Measurements from ENCODE around the gene ABHD1. TPM values are rescaled to one million over a fixed set of nuclear protein-coding genes. Genes with fewer than 3 reads are reported as not detected.

Gene ABHD1
- total RNA-seq, 1 donor from 2014 or later: not detected

GRCh38 chr2:27131429-27131828, 7.8 kb downstream of the ABHD1 start:
- no peak for TF ChIP-seq CTCF (IDR thresholded peaks at IDR 0.05; ENCODE audit: insufficient read depth, low read length, severe bottlenecking)
- no peak overlapping the region for H3K4me3 ChIP-seq (ENCODE audit: low read depth, low read length)
- no peak for DNase-seq (ENCODE audit: low read depth)
- H3K36me3 ChIP-seq (ENCODE audit: control insufficient read depth, insufficient read depth, low read length): peaks cover 14% of the 10 kb centered on the region
- FAIRE-seq: no peak
- no peaks in the 10 kb centered on the region for H3K27me3 ChIP-seq (ENCODE audit: control insufficient read depth, insufficient read depth, low read length)

GRCh38 chr2:27133195-27133875, 9.7 kb downstream of the ABHD1 start:
- DNase-seq (ENCODE audit: low read depth) (no peak), FAIRE-seq (no peak)
- H3K4me3 ChIP-seq (ENCODE audit: low read depth, low read length): peak overlapping the region; percentile 88
- peaks cover 2% of the 10 kb centered on the region for H3K27me3 ChIP-seq (ENCODE audit: control insufficient read depth, insufficient read depth, low read length)
- TF ChIP-seq CTCF (IDR thresholded peaks at IDR 0.05; ENCODE audit: insufficient read depth, low read length, severe bottlenecking): no peak
- peaks cover 14% of the 10 kb centered on the region for H3K36me3 ChIP-seq (ENCODE audit: control insufficient read depth, insufficient read depth, low read length)

- peaks cover 14% of the 10 kb centered on the region for H3K36me3 ChIP-seq (ENCODE audit: control insufficient read depth, insufficient read depth, low read length)
- FAIRE-seq: no peak
- TF ChIP-seq CTCF (IDR thresholded peaks at IDR 0.05; ENCODE audit: insufficient read depth, low read length, severe bottlenecking): no peak
- peak; percentile 89 for DNase-seq (ENCODE audit: low read depth)
- H3K4me3 ChIP-seq (ENCODE audit: low read depth, low read length): peak within 1 kb of the TSS; percentile 88
- H3K27me3 ChIP-seq (ENCODE audit: control insufficient read depth, insufficient read depth, low read length): peaks cover 2% of the 10 kb centered on the region
Observed at GRCh38 chr2:27133905-27134780, 10.5 kb downstream of the ABHD1 start, which contains the start of gene PREB. Gene PREB (minus strand): TSS chr2:27134636. CDS start chr2:27134421, 215 bp downstream.

GRCh38 chr2:27134781-27135477, 11.3 kb downstream of the ABHD1 start:
- Histone ChIP-seq H3K4me3 (ENCODE audit: low read depth, low read length) (peak overlapping the region; percentile 88), H3K36me3 (ENCODE audit: control insufficient read depth, insufficient read depth, low read length) (peaks cover 13% of the 10 kb centered on the region), H3K27me3 (ENCODE audit: control insufficient read depth, insufficient read depth, low read length) (peaks cover 2% of the 10 kb centered on the region)
- DNase-seq (ENCODE audit: low read depth): no peak
- no peak for FAIRE-seq
- TF ChIP-seq CTCF (IDR thresholded peaks at IDR 0.05; ENCODE audit: insufficient read depth, low read length, severe bottlenecking): no peak

- no peak overlapping the region for H3K4me3 ChIP-seq (ENCODE audit: low read depth, low read length)
- no peak for TF ChIP-seq CTCF (IDR thresholded peaks at IDR 0.05; ENCODE audit: insufficient read depth, low read length, severe bottlenecking)
- no peak for FAIRE-seq
- peaks cover 2% of the 10 kb centered on the region for H3K27me3 ChIP-seq (ENCODE audit: control insufficient read depth, insufficient read depth, low read length)
- DNase-seq (ENCODE audit: low read depth): no peak
- H3K36me3 ChIP-seq (ENCODE audit: control insufficient read depth, insufficient read depth, low read length): peaks cover 13% of the 10 kb centered on the region
Observed at GRCh38 chr2:27135478-27135955, 11.9 kb downstream of the ABHD1 start.
